ENCODE measurements around the gene JHY.
"Not testable (repeated sequence)": the region's sequence is repeated elsewhere in the genome, so short reads cannot be mapped to it uniquely, and the experiment has no call there.

Gene JHY

DNA sequence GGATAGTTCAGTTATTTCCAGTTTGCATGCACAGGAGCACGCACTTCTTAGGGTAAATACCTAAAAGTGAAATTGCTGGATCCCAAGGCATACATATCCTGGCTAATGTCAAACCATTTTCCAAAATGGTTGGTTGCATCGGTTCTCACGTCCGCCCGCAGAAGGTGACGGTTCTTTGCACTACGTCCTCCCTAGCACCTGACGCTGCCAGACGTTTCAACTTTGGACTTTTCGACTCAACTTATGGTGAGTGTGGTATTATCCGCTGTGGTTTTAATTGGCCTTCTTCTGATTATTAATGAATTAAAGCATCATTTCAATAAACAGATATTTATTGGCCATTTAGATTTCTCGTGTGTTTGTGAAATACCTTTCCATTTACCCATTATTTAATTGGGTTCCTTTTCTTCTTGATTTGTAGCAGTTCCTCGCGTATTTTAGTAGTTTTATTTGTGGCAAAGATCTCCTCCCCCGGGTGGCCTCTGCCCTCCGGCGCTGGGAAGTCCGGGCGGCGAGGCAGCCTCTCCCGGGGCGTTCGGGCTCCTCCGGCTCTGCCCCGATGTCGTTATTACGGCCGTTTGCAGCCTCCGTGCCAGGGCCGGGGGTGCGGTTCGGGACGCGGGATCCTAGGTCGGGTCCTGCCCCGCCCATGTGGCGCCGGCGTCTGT lies at the start of gene JHY:
Gene JHY, plus strand, starts transcription at position 571 of the 668 bp plus-strand sequence. CDS start 3,091 bp downstream, outside the sequence.
- no peak for DNase-seq

DNA sequence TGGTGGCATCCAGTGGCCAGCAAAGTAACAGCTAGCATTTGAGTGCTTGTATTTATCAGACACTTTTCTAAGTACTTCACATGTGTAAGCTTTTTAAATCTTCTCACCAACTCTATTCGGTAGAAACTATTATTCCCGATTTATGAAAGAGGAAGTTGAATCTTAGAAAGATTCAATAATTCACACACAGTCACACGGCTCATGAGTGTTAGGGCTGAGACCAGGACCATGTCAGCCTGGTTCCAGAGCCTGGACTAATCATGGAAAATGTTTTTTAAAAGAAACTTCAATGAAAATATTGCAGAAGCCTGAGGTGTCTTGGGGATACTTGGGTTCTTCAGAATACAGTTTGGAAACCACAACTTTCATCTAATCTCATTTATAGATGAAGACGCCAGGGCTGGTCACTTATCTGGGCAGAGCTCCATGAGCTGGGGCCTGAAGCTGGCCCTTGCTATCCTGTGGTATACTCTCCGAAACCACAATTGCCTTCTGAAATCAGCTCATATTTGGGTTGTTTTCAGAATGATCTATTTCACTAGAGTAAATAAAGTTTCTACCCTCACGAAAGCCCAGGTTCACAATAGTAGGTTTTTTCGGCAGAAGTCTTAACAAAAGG lies 48.6 kb upstream of the JHY start:
- DNase-seq, result no peak

DNA sequence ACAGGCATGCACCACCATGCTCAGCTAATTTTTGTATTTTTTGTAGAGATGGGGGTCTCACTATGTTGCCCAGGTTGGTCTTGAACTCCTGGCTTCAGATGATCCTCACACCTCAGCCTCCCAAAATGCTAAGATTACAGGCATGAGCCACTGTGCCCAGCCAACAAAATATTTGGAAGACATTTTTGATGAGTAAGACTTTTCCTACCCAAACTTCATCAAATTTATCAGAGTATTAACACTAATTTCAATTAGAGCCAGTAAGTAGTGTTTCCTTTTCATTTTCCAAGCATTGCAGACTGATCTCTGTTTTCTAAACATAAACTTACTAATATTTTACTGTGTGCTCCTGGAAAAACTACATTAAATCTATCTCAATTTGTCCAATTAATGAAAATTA lies 45.6 kb upstream of the JHY start:
- DNase-seq, result no peak

DNA sequence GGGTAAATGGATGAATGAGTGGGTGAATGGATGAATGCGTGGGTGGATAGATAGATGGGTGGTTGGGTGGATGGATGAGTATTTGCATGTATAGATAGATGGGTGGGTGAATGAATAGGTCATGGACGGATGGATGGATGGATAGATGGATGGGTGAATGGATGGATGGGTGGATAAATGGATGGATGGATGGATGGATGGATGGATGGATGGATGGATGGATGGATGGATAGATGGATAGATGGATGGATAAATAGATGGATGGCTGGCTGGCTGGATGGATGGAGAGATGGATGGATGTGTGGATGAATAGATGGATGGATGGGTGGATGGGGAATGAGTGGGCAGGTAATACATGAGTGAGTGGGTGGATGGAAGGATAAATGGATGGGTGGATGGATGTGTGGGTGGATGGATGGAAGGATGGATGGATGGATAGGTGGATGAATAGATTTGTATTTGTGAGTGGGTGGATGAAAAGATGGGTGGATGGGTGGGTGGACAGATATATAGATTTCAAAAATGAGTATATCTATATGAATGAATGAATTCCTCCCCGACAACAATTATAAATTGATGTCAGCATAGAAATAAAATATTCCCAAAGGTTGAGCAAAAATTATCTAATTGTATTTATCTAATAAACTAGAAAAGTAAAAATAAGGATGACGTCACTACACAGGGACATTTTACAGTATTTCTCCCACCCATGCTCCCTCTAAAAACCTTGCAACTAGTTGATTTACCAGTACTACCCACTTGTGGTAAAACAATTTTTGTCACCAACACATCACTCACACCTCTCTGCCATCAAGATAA lies 44.8 kb upstream of the JHY start:
- DNase-seq, result no peak

DNA sequence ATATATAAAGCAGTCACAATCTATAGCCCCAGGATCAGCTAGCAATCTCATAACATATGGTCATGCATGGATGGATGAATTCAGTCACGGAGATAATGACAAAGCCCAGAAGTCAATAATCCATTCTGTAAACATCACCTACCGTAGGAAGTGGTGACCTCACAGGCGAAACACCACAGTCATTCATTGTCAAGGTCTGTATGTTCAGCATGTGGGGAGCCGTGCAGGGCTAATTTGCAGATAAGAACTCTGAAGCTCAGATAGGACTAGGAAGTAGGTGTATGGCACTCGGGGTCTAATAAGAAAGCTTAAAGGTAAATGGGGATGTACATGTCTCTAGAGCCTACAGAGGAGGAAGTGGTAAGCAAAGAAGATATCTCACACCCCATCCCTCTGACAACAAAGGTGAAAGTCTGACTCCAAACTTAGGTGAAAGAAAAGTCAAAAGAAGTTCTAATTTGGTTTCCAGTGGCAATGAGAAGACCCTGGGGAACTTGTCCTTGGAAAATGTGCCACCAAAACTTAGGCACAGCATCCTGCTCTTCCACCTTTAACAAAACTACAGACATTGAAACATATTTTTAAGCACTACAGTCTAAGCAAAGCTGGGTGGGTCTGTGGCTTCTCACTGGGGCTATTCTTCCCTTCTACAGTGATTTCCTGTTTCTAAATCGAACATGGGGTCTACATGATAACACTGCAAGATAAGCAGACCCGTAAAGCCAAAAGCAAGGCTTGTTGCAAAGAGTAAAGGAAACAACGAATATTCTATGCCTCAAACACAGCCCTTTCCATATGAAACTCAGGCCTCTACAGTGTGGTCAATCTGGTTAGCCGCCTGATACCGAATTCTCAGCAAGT lies 39.0 kb upstream of the JHY start:
- DNase-seq, result no peak

DNA sequence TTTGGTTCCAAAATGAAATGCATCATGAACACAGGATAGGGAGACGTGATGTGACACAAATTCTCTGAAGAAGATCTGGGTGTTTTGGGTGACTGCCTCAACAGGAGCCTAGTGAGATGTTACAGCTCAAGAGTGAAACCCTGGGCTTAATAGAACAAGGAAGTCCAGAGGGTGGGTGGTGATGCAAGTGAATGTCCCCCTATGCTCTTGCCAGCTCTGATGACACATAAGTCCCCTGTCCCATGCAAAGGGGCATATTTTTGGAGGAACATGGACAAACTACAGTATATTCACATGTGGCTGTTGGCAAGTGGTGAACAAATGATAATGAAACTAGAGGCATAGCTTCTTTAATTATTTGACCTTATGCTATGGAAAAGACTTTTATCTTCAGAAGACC lies 35.1 kb upstream of the JHY start:
- no peak for DNase-seq

DNA sequence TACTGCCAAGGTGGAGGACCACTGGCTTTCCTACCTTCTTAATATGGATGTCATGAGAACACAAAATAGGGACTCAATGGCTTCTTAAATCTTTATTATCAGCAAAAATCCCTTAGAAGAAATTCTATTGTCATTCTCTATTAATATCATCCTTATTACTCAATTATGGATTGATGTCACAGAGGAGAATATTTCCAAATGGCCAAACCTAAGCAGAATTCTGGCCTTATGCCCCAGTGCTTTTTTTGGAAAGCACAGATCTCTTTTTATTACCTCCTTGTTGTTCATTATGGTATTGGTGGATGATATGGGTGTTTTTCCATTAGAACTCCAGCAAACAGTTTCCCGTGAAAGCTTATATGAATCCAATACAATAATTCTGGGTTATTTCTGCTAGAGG lies 34.4 kb upstream of the JHY start:
- DNase-seq, result no peak

DNA sequence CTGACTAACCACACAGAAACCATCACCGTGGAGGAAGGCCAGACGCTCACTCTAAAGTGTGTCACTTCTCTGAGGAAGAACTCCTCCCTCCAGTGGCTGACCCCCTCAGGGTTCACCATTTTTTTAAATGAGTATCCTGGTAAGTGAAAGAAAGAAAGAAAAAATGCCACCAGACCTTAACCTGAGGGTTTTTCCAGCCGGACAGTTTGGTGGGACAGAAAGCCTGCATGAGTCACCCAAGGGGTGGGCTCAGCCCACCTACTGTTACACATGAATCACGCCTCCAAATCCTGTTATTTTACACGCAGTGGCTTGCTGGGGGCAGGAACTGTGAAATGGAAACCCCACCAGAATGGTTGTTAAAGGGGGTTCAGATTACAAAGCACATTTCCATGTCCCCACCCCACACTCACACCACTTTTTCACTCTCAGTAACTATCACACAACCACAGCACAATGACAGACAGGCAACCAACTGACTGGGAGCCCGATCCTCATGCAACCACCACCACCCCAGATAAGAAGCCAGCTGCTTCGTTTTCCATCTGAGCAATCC lies 32.4 kb upstream of the JHY start:
- DNase-seq, result no peak

DNA sequence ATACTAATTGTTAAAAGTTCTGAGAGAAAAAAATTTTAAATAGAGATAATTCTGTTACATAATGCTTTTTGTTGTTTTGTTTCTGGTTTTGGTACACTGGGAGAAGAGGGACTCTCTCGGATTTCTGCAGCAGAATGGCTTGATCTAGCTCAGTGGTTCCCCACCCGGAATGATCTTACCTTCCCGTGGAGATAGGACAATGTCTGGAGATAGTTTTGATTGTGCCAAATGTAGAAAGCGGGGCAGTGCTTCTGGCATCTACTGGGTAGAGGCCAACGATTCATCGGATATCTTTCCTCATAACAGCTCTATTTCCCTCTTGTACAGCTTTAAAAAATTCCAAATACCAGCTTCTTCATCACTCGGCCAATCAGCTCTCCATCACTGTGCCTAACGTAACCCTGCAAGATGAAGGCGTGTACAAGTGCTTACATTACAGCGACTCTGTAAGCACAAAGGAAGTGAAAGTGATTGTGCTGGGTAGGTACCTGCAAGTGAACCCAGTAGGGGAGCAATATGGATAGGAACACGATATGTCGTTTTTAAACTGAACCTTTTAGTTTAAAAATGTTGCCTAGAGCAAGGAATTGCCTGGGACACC lies 31.1 kb upstream of the JHY start:
- DNase-seq, result no peak

DNA sequence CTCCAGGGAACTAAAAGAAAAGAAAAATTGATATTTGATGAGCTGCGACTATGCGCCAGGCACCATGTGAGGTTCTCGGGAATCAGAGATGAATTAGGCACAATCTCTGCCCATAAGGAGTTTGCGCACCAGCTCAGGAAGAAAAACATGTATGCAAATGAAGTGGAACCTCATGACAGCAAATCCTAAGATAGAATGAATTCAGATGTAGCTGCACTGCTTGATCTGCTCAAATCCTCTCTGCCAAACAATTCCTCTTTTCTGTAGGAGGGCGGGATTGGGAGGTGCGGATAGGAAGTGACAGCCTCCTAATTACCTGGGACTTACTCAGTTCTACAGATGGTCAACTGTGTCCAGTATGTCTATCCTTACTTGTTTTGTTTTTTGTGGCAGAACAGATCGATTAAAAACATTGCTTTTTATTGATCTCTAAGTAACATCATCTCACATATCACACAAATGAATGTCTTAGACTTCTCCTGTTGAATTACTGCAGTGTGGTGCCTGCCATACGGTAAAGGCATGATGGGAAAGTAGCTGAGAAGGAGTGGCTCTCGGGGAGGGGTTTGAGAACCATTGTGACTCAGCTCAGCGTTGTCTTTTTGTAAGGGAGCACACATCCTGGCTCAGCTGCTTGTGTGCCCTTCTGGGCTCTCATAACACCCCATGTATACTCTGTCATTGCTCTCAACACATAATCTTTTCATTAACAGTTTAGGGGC lies 30.3 kb upstream of the JHY start:
- DNase-seq, result no peak

DNA sequence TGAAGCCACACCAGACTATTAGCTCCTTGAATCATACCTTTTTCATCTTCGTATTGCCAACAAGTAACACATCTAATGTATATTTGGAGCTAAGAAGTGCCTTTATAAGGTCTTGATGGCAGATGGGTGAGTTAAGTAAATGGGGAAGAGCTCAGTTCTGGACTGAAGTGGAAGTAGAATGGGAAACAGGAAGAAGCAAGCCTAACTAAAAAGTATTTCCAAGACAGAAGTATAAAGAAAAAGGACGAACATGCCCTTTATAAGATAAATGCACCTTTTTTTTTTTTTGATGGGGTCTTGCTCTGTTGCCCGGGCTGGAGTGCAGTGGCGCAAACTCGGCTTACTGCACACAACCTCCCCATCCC lies 29.8 kb upstream of the JHY start:
- DNase-seq, result no peak

DNA sequence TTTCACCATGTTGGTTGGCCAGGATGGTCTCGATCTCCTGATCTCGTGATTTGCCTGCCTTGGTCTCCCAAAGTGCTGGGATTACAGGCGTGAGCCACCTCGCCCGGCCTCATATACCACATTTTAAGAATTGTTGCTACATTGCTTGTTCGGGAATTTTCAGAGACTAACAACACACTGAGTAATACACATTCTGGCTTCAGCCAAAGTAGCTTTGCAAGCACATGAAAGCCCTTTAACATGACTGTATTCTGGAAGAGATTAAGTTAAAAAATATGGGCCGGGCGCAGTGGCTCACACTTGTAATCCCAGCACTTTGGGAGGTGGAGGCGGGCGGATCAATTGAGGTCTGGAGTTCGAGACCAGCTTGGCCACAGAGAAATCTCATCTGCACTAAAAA lies 29.3 kb upstream of the JHY start:
- no peak for DNase-seq

DNA sequence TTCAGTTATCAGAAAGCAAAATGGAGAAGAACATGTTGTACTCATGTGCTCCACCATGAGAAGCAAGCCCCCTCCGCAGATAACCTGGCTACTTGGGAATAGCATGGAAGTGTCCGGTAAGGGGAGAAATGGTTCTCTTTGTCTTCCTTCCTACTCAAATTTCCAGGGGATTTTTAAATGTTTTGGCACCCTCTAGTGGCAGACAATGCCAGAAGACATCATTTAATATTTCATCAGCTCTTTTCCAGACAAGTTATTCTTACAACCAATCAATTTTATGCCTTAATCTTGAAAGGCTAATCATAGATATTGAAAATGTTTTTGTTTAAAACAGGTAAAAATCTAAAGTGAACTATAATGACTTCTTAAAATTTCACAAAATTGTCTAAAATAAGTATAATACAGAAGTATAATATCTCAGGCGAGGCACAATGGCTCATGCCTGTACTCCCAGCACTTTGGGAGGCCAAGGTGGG lies 28.6 kb upstream of the JHY start:
- DNase-seq, result peak; percentile 34

DNA sequence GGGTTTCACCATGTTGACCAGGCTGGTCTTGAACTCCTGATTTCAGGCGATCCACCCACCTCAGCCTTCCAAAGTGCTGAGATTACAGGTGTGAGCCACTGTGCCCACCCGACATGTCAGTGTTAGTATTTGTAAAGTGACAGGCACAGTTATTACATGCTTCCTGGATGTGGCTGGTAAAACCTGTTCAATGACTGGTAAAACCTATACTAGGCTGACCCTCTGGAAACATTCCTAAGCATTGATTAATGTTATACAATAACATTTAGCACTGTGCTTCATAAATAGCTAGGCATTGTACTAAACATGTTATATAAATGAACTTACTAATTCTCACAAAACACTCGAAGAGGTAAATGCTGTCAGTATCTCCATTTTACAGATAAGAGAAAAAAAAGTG lies 20.9 kb upstream of the JHY start:
- DNase-seq, result no peak

DNA sequence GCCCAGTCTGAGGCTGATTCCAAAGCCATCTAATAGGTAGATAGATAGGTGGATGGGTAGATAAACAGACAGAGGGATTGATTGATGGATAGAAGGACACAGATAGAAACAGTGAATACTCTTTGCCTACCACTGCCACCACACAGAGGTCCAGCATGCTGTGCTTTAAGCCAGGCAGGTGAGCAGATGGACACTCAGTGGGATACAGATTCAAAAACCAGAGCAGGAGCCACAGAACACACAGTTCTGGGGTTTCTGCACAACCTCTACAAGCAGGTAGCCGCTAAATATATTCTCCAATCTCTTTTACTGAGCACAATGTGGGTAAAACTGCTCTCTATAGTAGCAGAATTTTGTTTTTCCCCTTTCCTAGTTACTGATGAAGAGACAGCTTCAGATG lies 20.5 kb upstream of the JHY start:
- DNase-seq, result no peak

DNA sequence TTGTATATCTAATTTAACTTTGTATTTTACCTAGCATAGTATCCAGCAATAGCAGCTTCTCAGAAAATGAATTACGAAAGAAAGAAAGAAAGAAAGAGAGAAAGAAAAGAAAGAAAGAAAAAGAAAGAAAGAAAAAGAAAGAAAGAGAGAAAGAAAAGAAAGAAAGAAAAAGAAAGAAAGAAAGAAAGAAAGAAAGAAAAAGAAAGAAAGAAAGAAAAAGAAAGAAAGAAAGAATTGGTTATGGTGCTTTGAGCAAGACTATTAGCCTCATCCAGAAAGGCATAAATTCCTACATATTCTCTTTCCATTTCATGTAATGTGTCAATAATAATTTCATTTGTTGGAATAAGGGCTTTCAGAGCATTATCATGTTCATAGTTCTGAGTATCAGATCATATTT lies 19.4 kb upstream of the JHY start:
- DNase-seq, result not testable (repeated sequence)

DNA sequence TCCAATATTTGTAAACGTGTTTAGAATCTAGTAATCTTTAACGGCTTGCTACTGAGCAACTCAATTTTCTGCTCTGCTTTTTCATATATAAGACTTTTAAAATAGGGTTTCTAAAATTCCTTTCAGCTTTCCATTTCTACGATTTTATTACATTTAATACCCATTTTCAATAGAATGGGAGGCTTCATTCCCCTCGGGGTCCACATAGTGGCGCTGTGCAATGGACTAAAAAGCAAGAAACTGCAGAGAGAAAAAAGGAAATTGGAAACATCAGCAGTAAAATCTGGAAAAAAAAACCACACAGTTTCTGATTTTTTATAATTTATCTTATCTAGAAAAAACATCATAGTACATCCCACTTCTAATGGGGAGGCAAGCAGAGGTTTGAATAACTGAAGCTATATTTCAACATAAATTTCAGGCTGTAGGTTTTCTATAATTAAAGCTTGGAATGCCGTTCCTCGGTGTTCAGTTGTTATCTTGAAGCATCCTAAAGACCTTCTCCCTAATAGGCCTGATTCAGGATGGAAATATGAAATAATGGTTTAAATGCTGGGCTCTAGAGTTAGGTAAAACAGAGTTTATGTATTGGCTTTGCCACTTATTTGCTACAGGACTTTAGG lies 18.7 kb upstream of the JHY start:
- peak; percentile 7 for DNase-seq

DNA sequence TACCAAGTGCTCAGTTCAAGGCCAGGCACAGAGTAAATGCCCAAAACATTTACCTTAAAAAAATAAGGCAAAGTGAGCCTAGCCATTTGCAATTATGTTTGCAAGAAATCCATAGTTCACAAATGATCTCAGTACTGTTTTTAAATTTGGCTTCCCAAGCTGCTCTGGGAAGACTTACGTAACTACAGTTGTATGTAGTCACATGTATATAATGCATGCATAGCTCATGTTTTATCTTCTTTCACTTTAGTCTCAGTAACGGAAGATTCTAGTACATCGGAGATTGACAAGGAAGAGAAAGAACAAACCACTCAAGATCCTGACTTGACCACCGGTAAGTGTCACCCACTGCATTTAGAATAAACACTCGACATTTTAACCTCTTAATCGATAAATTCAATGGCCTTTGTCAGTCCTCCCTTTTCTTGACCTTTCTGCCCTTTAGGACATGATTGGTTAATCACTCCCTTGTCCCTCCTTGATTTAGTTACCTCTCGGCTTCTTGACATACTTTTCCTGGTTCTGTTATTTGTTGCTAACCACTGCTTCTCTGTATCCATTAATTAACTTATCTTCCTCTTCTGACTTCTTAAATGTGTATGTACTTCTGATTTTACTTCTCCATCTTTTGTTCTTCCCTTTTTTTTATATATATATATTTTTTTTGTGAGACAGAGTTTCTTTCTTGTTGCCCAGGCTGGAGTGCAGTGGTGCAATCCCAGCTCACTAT lies 18.0 kb upstream of the JHY start:
- DNase-seq, result no peak

DNA sequence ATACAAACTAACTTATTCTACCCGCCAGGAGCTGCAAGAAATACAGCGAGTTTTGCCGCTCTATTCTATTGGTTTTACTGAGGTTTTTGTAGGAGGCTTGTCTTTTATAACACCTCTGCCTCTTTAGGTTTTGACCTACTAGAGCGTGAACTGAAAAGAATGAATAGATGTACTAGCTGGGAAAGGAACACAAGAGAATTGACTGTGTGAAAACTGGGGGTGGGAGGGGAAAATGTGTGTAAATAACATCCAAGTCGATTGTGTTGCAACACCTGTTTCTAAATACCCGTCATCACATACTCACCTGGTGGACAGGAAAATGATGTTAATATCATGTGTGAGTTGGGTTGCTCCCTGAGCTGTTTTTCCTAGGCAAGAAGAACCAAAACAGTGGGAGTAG lies 12.9 kb upstream of the JHY start:
- no peak for DNase-seq

DNA sequence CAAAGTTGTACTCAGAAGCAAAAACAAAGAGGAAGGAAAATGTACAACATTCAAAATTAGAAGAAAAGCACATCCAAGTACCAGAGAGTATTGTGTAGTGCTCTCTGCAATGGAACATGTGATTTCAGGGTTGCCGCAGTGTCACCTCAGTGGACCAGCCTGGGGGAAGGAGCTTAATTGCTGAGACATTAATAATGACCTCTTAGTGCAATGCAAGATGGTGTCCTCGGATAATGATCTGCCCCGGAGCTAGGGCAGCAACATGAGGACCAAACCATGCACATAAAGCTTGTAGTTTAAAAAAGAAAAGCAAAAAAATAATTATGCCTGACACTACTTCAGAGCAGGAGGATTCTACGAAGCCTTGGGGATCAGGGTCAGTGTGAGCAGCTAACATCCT lies 11.3 kb upstream of the JHY start:
- DNase-seq, result no peak

DNA sequence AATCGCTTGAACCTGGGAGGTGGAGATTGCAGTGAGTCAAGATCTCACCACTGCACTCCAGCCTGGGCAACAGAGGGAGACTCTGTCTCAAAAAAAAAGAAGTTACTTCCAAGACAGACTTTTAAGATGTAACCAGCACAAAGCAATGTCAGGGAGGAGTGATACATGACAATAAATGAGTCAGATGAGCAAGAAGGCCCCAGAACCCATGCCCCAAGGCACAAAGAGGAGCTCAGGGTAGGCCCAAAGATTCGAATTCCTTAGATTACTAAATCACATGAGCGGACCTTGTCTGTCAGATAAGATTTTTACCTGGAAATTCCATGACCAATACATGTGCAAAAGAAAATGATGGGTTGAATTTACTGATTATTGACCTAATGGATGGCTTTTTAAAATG lies 10.5 kb upstream of the JHY start:
- no peak for DNase-seq
